BJ (cell line): ENCODE measurements around the gene CCDC40. TPM values are rescaled to one million over a fixed set of nuclear protein-coding genes. Genes with fewer than 3 reads are reported as not detected.

Experiments used
- CTCF ChIA-PET: fragments of 350-600 bp; formaldehyde crosslinking; extraction: SDS; loops from one replicate; lab custom pipeline; 2021; ENCODE audit warnings: antibody characterized with exemption, inconsistent platforms; lab: Yijun Ruan, JAX
- POLR2A ChIA-PET: fragments of 300-600 bp; sonication (Branson Sonifier 250); formaldehyde crosslinking; extraction: SDS; loops from one replicate; lab custom pipeline; 2021; ENCODE audit warnings: antibody characterized with exemption; lab: Charles Lee
- DNase-seq: peaks from one replicate; pipeline ENCODE4 v3.0.0-alpha.2; 2011; ENCODE audit warnings: low read depth
- H3K27me3 ChIP-seq: 2 replicates; pipeline ENCODE4 v1.6.0; 2011; ENCODE audit warnings: low read length; ENCODE audit not compliant: control insufficient read depth, insufficient read depth
- H3K36me3 ChIP-seq: 2 replicates; pipeline ENCODE4 v1.5.1; 2011; ENCODE audit warnings: low read length; ENCODE audit not compliant: control insufficient read depth, insufficient read depth
- H3K4me3 ChIP-seq: 2 replicates; pipeline ENCODE4 v1.5.1; 2011; ENCODE audit warnings: low read depth, mild to moderate bottlenecking, control low read depth, low read length
- CTCF ChIP-seq: IDR thresholded peaks from 2 replicates; pipeline ENCODE4 v1.5.1; 2011; ENCODE audit warnings: low read depth, mild to moderate bottlenecking, control low read depth, inconsistent platforms, low read length, moderate library complexity; ENCODE audit not compliant: insufficient read depth
- polyA plus RNA-seq: library from polyadenylated mRNA; depleted of rRNA; stranded (reverse); fragments of >200 nt; gene quantifications from 2 replicates; pipeline ENCODE4 v1.2.3, GENCODE V29; 2011

The CCDC40 gene
- polyA plus RNA-seq, 1 experiment = 3.1 TPM

GRCh38 chr17:80009391-80010282, 26.8 kb upstream of the CCDC40 start:
- TF ChIP-seq CTCF = no peak
- POLR2A ChIA-PET = no interaction called here
- CTCF ChIA-PET = interaction anchor here (0.7 to 5.1 kb wide), 16 partner anchors 9 to 267 kb away, joined by 3 to 51 read pairs (median 6); no protein-coding TSS in a partner anchor

DNA sequence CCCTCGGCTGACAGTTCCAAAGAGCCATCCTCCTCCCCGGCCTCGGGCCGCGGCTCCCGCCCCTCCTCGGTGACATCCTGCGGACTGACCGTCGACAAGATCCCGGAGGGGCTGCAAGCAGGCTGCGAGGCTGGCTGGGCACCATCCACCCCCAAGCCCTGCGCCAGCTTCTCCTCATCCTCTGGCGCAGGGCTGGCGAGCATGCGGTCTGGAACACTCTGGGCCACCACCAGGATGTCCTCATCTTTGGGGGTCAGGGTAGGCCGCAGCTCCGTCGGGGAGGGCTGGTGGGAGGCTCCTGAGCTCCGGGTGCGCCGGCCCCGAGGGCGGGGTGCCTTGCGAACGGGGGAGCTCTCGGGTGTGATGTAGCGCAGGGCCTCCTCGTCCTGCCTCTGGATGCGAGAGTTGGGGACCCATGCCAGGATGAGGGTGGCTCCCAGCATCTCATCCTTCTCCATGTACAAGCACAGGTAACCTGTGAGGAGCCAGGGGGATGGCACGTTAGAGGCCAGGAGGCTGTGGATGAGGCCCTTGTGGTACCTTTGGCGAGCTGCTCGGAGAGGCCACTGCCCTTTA, 26.1 kb upstream of the CCDC40 start:
- Histone ChIP-seq H3K4me3 (no peak overlapping the region), H3K27me3 (no peaks in the 10 kb centered on the region), H3K36me3 (peaks cover 10% of the 10 kb centered on the region)
- ChIA-PET POLR2A (no interaction called here), CTCF (interaction anchor here (0.6 to 5.1 kb wide), 4 partner anchors 16 to 90 kb away, joined by 3 to 51 read pairs (median 5); no protein-coding TSS in a partner anchor)
- no peak for TF ChIP-seq CTCF
- DNase-seq = no peak

More at GRCh38 chr17:80009391-80010282, 26.8 kb upstream of the CCDC40 start:
- Histone ChIP-seq H3K27me3 (no peaks in the 10 kb centered on the region), H3K36me3 (peaks cover 10% of the 10 kb centered on the region), H3K4me3 (no peak overlapping the region)
- no peak for DNase-seq

DNA sequence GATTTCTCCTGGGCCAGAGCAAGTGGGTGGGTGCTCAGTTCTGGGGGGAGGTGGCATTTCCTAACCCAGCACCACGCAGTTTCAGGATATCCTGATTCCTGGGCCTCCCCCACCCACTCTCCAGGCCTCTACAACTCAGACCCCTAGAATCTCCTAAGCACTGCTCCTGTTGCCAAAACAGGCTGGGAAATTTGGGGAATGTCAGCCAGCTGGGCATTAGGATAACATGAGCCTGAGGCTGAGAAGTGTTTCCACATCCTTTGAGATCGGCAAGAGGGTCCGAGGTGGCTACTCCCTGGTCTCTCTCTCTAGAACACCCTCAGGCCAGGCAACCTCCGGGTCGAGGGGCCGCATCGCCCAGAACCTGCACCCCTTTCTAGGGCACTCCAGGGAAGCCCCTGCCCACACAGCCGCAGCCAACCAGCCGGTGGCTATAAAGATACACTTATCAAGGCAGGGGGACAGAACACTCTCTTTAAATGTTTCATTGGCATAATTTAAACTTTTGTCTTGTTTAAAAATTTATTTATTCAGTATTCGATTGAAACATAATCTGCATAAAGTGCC, 24.4 kb upstream of the CCDC40 start:
- CTCF ChIA-PET = interaction anchor here (0.6 to 2.1 kb wide), 2 partner anchors 70 to 131 kb away, joined by 4 to 6 read pairs; no protein-coding TSS in a partner anchor
- TF ChIP-seq CTCF = no peak
- H3K36me3 ChIP-seq = peaks cover 10% of the 10 kb centered on the region
- H3K27me3 ChIP-seq = no peaks in the 10 kb centered on the region
- no peak overlapping the region for H3K4me3 ChIP-seq
- no peak for DNase-seq
- POLR2A ChIA-PET = no interaction called here

- CTCF ChIA-PET = interaction anchor here (2.0 kb wide), 1 partner anchor 21 kb away, joined by 5 read pairs; no protein-coding TSS in a partner anchor
- no peak for TF ChIP-seq CTCF
- DNase-seq = no peak
- Histone ChIP-seq H3K27me3 (no peaks in the 10 kb centered on the region), H3K4me3 (no peak overlapping the region), H3K36me3 (peaks cover 6% of the 10 kb centered on the region)
- POLR2A ChIA-PET = no interaction called here
Observed at GRCh38 chr17:80012765-80013741, 23.4 kb upstream of the CCDC40 start.
